GM12878 (cell line): ENCODE data around the gene ENDOU. TPM values are rescaled to one million over a fixed set of nuclear protein-coding genes. Genes with fewer than 3 reads are reported as not detected.

Experiments used
- ATAC-seq: fragments of 200-7000 bp; cut with Tn5 transposase; 3 replicates; pipeline ENCODE4 v1.9.1; 2020; ENCODE audit warnings: mild to moderate bottlenecking, moderate library complexity
- BruUV-seq: library from RNA; stranded (reverse); fragments of 400-500 nt; replicated peaks from 2 replicates; lab custom pipeline; 2021; lab: Mats Ljungman, UMichigan
- CTCF ChIA-PET: fragments of 300-600 bp; sonication (Branson Sonifier 250); formaldehyde crosslinking; extraction: SDS; loops from one replicate; lab custom pipeline; 2021; ENCODE audit warnings: inconsistent platforms; lab: Yijun Ruan, JAX
- POLR2A ChIA-PET: fragments of 350-600 bp; formaldehyde crosslinking; extraction: SDS; loops from one replicate; lab custom pipeline; 2021; ENCODE audit warnings: inconsistent platforms; lab: Charles Lee
- RAD21 ChIA-PET: fragments of 300-600 bp; sonication (Branson Sonifier 250); formaldehyde crosslinking; loops from one replicate; lab custom pipeline; 2023; ENCODE audit warnings: antibody characterized with exemption; ENCODE audit not compliant: unreplicated experiment; lab: Charles Lee
- SMC1A ChIA-PET: fragments of 300-600 bp; sonication (Branson Sonifier 250); formaldehyde crosslinking; loops from one replicate; lab custom pipeline; 2023; ENCODE audit not compliant: unreplicated experiment, uncharacterized antibody; lab: Charles Lee
- DNase-seq: peaks from one replicate; pipeline ENCODE4 v3.0.0-alpha.2; 2011; ENCODE audit warnings: low read depth, low spot score
- FAIRE-seq: peaks from 3 replicates; lab custom pipeline; 2011; peaks lifted over from hg19 to GRCh38; lab: Jason Lieb, UNC
- H2AFZ ChIP-seq: 2 replicates; pipeline ENCODE4 v1.6.0; 2011; ENCODE audit warnings: low read depth, low read length, control low read depth; ENCODE audit not compliant: control insufficient read depth
- H3K27ac ChIP-seq: 2 replicates; pipeline ENCODE4 v1.5.1; 2011; ENCODE audit warnings: control low read depth; ENCODE audit not compliant: control insufficient read depth, insufficient read depth
- H3K27me3 ChIP-seq, 2 experiments: replicated peaks in 1 of 2; 2 replicates each; pipeline versions ENCODE4 v1.6.0 to v1.6.1; 2011; ENCODE audit warnings: low read length in 1 of 2; ENCODE audit not compliant: control insufficient read depth in 2 of 2, insufficient read depth in 2 of 2
- H3K36me3 ChIP-seq, 2 experiments: 2 replicates each; pipeline ENCODE4 v1.5.1; 2011; ENCODE audit warnings: low read length in 1 of 2; ENCODE audit not compliant: control insufficient read depth in 2 of 2, insufficient read depth in 2 of 2
- H3K4me1 ChIP-seq: 2 replicates; pipeline ENCODE4 v1.6.1; 2011; ENCODE audit warnings: mild to moderate bottlenecking, low read length, moderate library complexity, mixed read lengths; ENCODE audit not compliant: control insufficient read depth, insufficient read depth
- H3K4me2 ChIP-seq: 2 replicates; pipeline ENCODE4 v1.6.0; 2011; ENCODE audit warnings: control low read depth; ENCODE audit not compliant: control insufficient read depth, insufficient read depth
- H3K4me3 ChIP-seq: fragments of 200-600 bp; sonication (generic); 2 replicates; pipeline ENCODE4 v1.5.1; 2016
- H3K79me2 ChIP-seq: 2 replicates; pipeline ENCODE4 v1.6.0; 2011; ENCODE audit warnings: low read length; ENCODE audit not compliant: control insufficient read depth, insufficient read depth
- H3K9ac ChIP-seq: 2 replicates; pipeline ENCODE4 v1.8.0; 2011; ENCODE audit warnings: low read length, control low read depth, mixed read lengths; ENCODE audit not compliant: control insufficient read depth, insufficient read depth
- H3K9me3 ChIP-seq: replicated peaks from 3 replicates; pipeline ENCODE4 v1.5.1; 2011; ENCODE audit warnings: mild to moderate bottlenecking, low read length; ENCODE audit not compliant: control insufficient read depth, insufficient read depth
- H4K20me1 ChIP-seq: 2 replicates; pipeline ENCODE4 v1.6.0; 2011; ENCODE audit not compliant: control insufficient read depth, insufficient read depth
- CREM ChIP-seq: IDR thresholded peaks from 2 replicates; pipeline ENCODE4 v1.6.1; 2014; ENCODE audit warnings: antibody characterized with exemption, low read depth
- E2F4 ChIP-seq: IDR thresholded peaks from 2 replicates; pipeline ENCODE4 v1.6.1; 2012; ENCODE audit warnings: low read depth, low read length, improper control_type of control experiment
- IKZF2 ChIP-seq, 2 experiments: fragments of 450-650 bp; IDR thresholded peaks; 2 replicates each; pipeline ENCODE4 v1.6.1; 2017; ENCODE audit warnings: mild to moderate bottlenecking in 2 of 2, moderate library complexity in 2 of 2
- MLLT1 ChIP-seq: fragments of 450-650 bp; IDR thresholded peaks from 2 replicates; pipeline ENCODE4 v1.6.1; 2016; ENCODE audit warnings: mild to moderate bottlenecking
- NR2C2 ChIP-seq: IDR thresholded peaks from 2 replicates; pipeline ENCODE4 v1.6.1; 2011; ENCODE audit warnings: borderline replicate concordance, low read depth; ENCODE audit not compliant: control insufficient read depth, insufficient read length
- PKNOX1 ChIP-seq: fragments of 450-650 bp; IDR thresholded peaks from 2 replicates; pipeline ENCODE4 v1.6.1; 2016; ENCODE audit warnings: mild to moderate bottlenecking
- POLR2AphosphoS5 ChIP-seq: IDR thresholded peaks from 2 replicates; pipeline ENCODE4 v1.6.1; 2011; ENCODE audit warnings: mild to moderate bottlenecking, low read length, inconsistent platforms
- RB1 ChIP-seq: fragments of 450-650 bp; formaldehyde crosslinking; IDR thresholded peaks from 2 replicates; pipeline ENCODE4 v1.6.1; 2017; ENCODE audit warnings: mild to moderate bottlenecking, borderline replicate concordance
- RFX5 ChIP-seq: IDR thresholded peaks from 2 replicates; pipeline ENCODE4 v1.6.1; 2011; ENCODE audit warnings: low read depth, low read length, improper control_type of control experiment
- SMC3 ChIP-seq: IDR thresholded peaks from 2 replicates; pipeline ENCODE4 v1.6.1; 2011; ENCODE audit warnings: low read length, improper control_type of control experiment, borderline replicate concordance
- SPI1 ChIP-seq: IDR thresholded peaks from 2 replicates; pipeline ENCODE4 v1.6.1; 2011; ENCODE audit warnings: low read depth, mild to moderate bottlenecking, low read length, moderate library complexity, borderline replicate concordance; ENCODE audit not compliant: insufficient read depth
- SREBF1 ChIP-seq: IDR thresholded peaks from 2 replicates; pipeline ENCODE4 v1.6.1; 2012; ENCODE audit warnings: mild to moderate bottlenecking, low read length
- SREBF2 ChIP-seq: IDR thresholded peaks from 2 replicates; pipeline ENCODE4 v1.6.1; 2012; ENCODE audit warnings: mild to moderate bottlenecking, low read length
- TCF3 ChIP-seq: IDR thresholded peaks from 2 replicates; pipeline ENCODE4 v1.6.1; 2012; ENCODE audit warnings: low read depth, mild to moderate bottlenecking, low read length, borderline replicate concordance; ENCODE audit not compliant: insufficient read depth
- ZNF24 ChIP-seq: fragments of 450-650 bp; IDR thresholded peaks from 2 replicates; pipeline ENCODE4 v1.6.1; 2017; ENCODE audit warnings: antibody characterized with exemption, mild to moderate bottlenecking
- ZNF384 ChIP-seq: IDR thresholded peaks from 2 replicates; pipeline ENCODE4 v1.6.1; 2012; ENCODE audit warnings: low read depth, mild to moderate bottlenecking, low read length, improper control_type of control experiment, borderline replicate concordance
- WGBS: methylation state at CpG from one replicate; pipeline ENCODE4 v1.1.6; 2016; ENCODE audit warnings: low lambda C conversion rate; ENCODE audit not compliant: insufficient replicate concordance, insufficient coverage; ENCODE audit errors: missing lambda C conversion rate; 5-methylcytosine and 5-hydroxymethylcytosine counted together
- in situ Hi-C: fragments of 300-500 bp; cut with MboI; formaldehyde crosslinking; loops from 9 replicates; pipeline ENCODE4 v1.14.3; 2018; ENCODE audit warnings: mixed read lengths
- intact Hi-C: fragments of 100-400 bp; cut with micrococcal nuclease; formaldehyde crosslinking; loops from one replicate; pipeline ENCODE4 v1.14.2; 2022; ENCODE audit not compliant: unreplicated experiment
- polyA plus RNA-seq, 11 experiments: library from polyadenylated mRNA; depleted of rRNA in 4 of 11; unstranded in 6 of 11; stranded (reverse) in 5 of 11; fragments of >200 nt; fragmentation: Nextera tagmentation in 4 of 11; fragmentation: Illumina TruSeq in 1 of 11; extraction: Ambion mirVana in 4 of 11; extraction: Trizol in 1 of 11; gene quantifications; 1 replicate in 1 of 11; 2 replicates in 10 of 11; pipeline versions ENCODE4 v1.2.1 to v1.2.3, GENCODE V29; 2011 to 2016; ENCODE audit warnings: inconsistent platforms in 2 of 11, missing spikeins in 2 of 11, low read depth in 1 of 11
- total RNA-seq, 4 experiments: library from RNA; depleted of rRNA in 3 of 4; stranded (reverse); fragments of >200 nt in 3 of 4; fragmentation: Illumina TruSeq in 1 of 4; extraction: Trizol in 1 of 4; gene quantifications; 2 replicates each; pipeline versions ENCODE4 v1.2.1 to v1.2.3, GENCODE V29; 2013 to 2021

The ENDOU gene
- total and polyA plus RNA-seq, 10 of the 15 experiments (the other 5 are each of a cell fraction or from before 2014, with no cell fraction given): 0.03 to 0.17 (median 0.10) TPM; not detected in 4

GRCh38 chr12:47747126-47747525, 21.8 kb upstream of the ENDOU start:
- RAD21 ChIA-PET: interaction anchor here (2.2 kb wide), 1 partner anchor 19 kb away, joined by 6 read pairs; no protein-coding TSS in a partner anchor
- Histone ChIP-seq H3K4me2 (no peak overlapping the region), H3K27ac (no peak overlapping the region), H3K79me2 (no peaks in the 10 kb centered on the region), H2AFZ (no peak overlapping the region), H3K4me3 (no peak overlapping the region), H3K9me3 (no peaks in the 10 kb centered on the region), H3K27me3 (no peaks in the 10 kb centered on the region), H3K9ac (no peak overlapping the region), H4K20me1 (no peaks in the 10 kb centered on the region), H3K36me3 (no peaks in the 10 kb centered on the region), H3K4me1 (peaks cover 5% of the 10 kb centered on the region; the same call in 1 of the 2 replicates)
- no peak for FAIRE-seq
- no TSS peak for BruUV-seq
- no peak for TF ChIP-seq CREM
- TF ChIP-seq SREBF1: no peak
- TF ChIP-seq RFX5: no peak
- TF ChIP-seq POLR2AphosphoS5: no peak
- peak; percentile 86 for TF ChIP-seq ZNF24
- TF ChIP-seq ZNF384: no peak
- TF ChIP-seq PKNOX1: no peak
- TF ChIP-seq E2F4: no peak
- TF ChIP-seq RB1: no peak
- no peak for TF ChIP-seq NR2C2
- TF ChIP-seq SREBF2: no peak
- 0 out of 4 replicates have a peak, but pooled peaks of 1 of the 2 experiments have one; percentile 12 for TF ChIP-seq IKZF2 (IDR thresholded peaks at IDR 0.05)
- TF ChIP-seq TCF3: peak; percentile 58; the same call in 1 of the 2 replicates
- TF ChIP-seq SMC3: no peak
- TF ChIP-seq SPI1: peak; percentile 45; the same call in 1 of the 2 replicates
- TF ChIP-seq MLLT1: no peak
- no peak for DNase-seq
- intact Hi-C loops: no loop called here
- ATAC-seq: peak; percentile 28
- CTCF ChIA-PET: interaction anchor here (10.0 to 10.4 kb wide), 2 partner anchors 10 to 27 kb away, joined by 507 to 814 read pairs; partner anchors contain the start of genes RAPGEF3 and SLC48A1
- POLR2A ChIA-PET: interaction anchor here (1.0 kb wide), 1 partner anchor 8 kb away, joined by 4 read pairs; no protein-coding TSS in a partner anchor
- in situ Hi-C loops: no loop called here
- WGBS: 19% methylated on average over 4 of the region's 4 CpGs
- SMC1A ChIA-PET: interaction anchor here (1.0 to 10.3 kb wide), 2 partner anchors 11 to 19 kb away, joined by 3 to 277 read pairs; partner anchors contain the start of gene RAPGEF3
